ENCODE measurements around the gene CHMP3.
"Not testable (repeated sequence)": the region's sequence is repeated elsewhere in the genome, so short reads cannot be mapped to it uniquely, and the experiment has no call there.

The CHMP3 gene

DNA sequence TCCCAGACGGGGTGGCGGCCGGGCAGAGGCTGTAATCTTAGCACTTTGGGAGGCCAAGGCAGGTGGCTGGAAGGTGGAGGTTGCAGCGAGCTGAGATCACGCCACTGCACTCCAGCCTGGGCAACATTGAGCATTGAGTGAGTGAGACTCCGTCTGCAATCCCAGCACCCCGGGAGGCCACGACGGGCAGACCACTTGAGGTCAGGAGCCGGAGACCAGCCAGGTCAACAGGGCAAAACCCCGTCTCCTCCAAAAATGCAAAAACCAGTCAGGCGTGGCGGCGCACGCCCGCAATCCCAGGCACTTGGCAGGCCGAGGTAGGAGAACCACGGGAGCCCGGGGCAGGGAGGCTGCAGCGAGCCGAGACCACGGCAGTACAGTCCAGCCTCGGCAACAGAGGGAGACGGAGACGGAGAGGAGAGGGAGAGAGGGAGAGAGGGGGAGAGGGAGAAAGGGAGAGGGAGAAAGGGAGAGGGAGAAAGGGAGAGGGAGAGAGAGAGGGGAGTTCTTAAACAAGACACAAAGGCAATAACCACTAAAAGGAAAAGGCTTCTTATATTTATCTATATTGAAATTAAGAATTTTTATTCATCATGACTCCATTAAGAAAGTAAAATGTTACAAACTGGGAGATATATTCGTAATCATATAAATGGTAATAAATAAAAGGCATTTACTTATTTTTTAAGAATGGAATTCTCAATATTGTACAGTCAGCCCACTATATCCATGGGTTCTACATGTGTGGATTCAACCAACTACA lies 13.1 kb downstream of the CHMP3 start:
- DNase-seq (ENCODE audit: low spot score); FAIRE-seq: not testable (repeated sequence)

DNA sequence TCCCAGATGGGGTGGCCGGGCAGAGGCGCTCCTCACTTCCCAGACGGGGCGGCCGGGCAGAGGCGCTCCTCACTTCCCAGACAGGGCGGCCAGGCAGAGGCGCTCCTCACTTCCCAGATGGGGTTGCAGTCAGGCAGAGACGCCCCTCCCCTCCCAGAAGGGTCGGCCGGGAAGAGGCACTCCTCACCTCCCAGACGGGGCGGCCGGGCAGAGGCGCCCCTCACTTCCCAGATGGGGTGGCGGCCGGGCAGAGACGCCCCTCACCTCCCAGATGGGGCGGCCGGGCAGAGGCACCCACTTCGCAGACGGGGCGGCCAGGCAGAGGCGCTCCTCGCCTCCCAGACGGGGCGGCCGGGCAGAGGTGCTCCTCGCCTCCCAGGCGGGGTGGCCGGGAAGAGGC lies 13.8 kb downstream of the CHMP3 start:
- DNase-seq (ENCODE audit: low spot score); FAIRE-seq: not testable (repeated sequence)

DNA sequence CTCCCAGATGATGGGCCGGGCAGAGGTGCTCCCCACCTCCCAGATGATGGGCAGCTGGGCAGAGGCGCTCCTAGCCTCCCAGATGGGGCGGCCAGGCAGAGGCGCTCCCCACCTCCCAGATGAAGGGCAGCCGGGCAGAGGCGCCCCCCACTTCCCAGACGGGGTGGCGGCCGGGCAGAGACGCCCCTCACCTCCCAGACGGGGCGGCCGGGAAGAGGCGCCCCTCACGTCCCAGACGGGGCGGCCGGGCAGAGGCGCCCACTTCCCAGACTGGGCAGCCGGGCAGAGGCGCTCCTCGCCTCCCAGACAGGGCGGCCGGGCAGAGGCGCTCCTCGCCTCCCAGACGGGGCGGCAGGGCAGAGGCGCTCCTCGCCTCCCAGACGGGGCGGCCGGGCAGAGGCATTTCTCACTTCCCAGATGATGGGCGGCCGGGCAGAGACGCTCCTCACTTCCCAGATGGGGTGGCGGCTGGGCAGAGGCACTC lies 14.3 kb downstream of the CHMP3 start:
- not testable (repeated sequence) for FAIRE-seq; DNase-seq (ENCODE audit: low spot score)

DNA sequence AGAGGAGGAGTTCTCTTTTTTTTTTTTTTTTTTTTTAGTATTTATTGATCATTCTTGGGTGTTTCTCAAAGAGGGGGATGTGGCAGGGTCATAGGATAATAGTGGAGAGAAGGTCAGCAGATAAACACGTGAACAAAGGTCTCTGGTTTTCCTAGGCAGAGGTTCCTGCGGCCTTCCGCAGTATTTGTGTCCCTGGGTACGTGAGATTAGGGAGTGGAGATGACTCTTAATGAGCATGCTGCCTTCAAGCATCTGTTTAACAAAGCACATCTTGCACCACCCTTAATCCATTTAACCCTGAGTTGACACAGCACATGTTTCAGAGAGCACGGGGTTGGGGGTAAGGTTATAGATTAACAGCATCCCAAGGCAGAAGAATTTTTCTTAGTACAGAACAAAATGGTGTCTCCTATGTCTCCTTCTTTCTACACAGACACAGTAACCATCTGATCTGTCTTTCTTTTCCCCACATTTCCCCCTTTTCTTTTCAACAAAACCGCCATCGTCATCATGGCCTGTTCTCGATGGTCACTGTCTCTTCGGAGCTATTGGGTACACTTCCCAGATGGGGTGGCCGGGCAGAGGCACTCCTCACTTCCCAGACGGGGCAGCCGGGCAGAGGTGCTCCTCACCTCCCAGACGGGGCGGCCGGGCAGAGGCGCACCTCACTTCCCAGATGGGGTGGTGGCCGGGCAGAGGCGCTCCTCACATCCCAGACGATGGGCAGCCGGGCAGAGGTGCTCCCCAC lies 14.9 kb downstream of the CHMP3 start:
- DNase-seq (ENCODE audit: low spot score); FAIRE-seq: not testable (repeated sequence)

DNA sequence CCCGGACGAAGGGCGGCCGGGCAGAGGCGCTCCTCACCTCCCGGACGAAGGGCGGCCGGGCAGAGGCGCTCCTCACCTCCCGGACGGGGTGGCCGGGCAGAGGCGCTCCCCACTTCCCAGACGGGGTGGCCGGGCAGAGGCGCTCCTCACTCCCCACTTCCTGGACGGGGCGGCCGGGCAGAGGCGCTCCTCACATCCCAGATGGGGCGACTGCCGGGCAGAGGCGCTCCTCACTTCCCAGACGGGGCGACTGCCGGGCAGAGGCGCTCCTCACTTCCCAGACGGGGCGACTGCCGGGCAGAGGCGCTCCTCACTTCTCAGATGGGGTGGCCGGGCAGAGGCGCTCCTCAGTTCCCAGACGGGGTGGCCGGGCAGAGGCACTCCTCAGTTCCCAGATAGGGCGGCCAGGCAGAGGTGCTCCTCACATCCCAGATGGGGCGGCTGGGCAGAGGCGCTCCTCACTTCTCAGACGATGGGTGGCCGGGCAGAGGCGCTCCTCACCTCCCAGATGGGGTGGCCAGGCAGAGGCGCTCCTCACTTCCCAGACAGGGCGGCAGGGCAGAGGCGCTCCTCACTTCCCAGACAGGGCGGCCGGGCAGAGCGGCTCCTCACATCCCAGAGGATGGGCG lies 17.8 kb downstream of the CHMP3 start:
- FAIRE-seq; DNase-seq (ENCODE audit: low spot score): not testable (repeated sequence)

DNA sequence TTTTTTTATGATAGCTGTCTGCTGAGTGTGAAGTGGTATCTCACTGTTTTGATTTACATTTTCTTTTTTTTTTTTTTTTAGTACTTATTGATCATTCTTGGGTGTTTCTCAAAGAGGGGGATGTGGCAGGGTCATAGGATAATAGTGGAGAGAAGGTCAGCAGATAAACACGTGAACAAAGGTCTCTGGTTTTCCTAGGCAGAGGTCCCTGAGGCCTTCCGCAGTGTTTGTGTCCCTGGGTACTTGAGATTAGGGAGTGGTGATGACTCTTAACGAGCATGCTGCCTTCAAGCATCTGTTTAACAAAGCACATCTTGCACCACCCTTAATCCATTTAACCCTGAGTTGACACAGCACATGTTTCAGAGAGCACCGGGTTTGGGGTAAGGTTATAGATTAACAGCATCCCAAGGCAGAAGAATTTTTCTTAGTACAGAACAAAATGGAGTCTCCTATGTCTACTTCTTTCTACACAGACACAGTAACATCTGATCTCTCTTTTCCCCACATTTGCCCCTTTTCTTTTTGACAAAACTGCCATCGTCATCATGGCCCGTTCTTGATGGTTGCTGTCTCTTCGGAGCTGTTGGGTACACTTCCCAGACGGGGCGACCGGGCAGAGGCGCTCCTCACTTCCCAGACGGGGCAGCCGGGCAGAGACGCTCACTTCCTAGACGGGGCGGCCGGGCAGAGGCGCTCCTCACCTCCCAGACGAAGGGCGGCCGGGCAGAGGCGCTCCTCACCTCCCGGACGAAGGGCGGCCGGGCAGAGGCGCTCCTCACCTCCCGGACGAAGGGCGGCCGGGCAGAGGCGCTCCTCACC lies 18.8 kb downstream of the CHMP3 start:
- FAIRE-seq; DNase-seq (ENCODE audit: low spot score): not testable (repeated sequence)

DNA sequence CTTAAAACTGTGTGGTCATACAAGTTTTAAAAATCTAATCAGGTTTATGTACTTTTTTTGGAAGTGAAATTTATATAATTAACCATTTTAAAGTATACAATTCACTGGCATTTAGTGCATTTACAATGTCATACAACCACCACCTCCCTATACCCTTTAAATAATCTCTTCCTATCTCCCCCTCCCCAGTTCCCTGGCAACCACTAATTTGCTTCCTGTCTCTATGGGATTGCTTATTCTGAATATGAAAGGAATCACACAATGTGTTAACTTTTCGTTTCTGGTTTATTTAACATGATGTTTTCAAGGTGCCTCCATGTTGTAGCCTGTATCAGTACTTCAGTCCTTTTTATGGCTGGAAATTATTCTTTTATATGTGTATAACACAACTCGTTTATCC lies 19.4 kb downstream of the CHMP3 start:
- FAIRE-seq (no peak), DNase-seq (ENCODE audit: low spot score) (no peak)

DNA sequence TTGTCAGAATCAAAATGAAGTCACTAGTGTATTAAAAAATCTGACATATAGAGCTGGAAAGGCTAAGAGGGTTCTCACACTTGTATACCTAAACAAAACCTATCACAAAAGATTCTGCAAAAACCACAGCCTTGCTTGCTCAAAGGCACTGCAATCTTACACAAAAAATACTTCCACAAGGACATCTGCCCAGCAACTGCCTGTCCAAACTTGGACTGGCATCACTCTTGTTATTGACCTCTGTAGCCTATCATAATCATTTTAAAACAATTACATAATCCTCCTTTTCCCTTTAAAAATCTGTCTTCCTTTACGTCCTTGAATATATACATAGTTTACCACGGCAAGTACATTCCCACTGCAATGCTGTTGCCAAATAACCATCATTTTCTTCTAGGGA lies 19.9 kb downstream of the CHMP3 start:
- FAIRE-seq (no peak), DNase-seq (ENCODE audit: low spot score) (no peak)

DNA sequence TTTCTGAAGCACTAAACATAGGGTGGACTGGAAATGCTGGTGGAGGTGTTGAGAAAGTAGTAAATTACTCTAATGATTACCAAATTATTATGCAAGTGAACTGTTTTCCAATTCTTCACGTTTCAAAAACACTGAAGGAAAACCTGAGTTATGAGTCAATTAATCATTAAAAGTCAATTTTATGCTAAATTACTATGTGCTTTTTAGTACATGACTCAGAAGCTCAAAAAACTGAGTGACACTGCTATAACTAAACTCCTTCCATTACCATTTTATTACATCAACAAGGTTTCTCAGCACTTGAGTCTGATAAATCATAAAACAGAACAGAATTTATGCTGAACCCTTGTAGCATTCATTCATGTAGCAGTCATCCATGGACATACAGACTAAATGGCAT lies 20.4 kb downstream of the CHMP3 start:
- no peak for FAIRE-seq

DNA sequence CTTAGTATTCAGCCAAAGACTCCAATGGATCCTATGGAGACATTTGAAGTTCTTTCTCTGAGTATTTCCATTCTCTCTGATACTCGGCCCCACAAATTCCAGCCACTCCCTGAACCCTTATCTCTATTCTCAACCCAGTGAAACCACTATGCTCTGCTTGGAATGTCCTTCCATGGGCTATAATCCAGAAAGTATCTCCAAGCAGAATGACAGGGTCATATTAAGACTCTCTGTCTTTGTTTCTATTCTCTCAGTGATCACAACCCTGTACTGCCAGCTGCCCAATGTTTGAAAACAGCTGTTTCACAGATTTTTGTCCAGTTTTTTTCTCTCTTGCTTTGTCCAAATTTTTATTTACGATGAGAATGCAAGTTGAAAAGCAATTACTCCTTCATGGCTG lies 21.9 kb downstream of the CHMP3 start:
- DNase-seq (ENCODE audit: low spot score) (no peak), FAIRE-seq (no peak)

More for the DNA sequence above, 20.4 kb downstream of the CHMP3 start:
- no peak for DNase-seq (ENCODE audit: low spot score)

DNA sequence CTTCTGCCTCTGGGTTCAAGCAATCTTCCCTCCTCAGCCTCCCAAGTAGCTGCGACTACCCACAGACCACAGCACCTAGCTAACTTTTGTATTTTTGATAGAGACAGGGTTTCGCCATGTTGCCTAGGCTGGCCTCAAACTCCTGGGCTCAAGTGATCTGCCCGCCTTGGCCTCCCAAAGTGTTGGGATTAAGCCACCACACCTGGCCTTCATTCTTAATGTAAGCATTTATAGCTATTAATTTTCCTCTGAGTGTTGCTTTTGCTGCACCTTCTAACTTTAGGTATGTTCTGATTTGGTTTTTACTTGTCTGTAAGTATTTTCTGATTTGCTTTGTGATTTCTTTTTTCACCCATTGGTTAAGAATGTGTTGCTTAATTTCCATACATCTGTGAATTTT lies 29.7 kb downstream of the CHMP3 start:
- FAIRE-seq (no peak), DNase-seq (ENCODE audit: low spot score) (no peak)

DNA sequence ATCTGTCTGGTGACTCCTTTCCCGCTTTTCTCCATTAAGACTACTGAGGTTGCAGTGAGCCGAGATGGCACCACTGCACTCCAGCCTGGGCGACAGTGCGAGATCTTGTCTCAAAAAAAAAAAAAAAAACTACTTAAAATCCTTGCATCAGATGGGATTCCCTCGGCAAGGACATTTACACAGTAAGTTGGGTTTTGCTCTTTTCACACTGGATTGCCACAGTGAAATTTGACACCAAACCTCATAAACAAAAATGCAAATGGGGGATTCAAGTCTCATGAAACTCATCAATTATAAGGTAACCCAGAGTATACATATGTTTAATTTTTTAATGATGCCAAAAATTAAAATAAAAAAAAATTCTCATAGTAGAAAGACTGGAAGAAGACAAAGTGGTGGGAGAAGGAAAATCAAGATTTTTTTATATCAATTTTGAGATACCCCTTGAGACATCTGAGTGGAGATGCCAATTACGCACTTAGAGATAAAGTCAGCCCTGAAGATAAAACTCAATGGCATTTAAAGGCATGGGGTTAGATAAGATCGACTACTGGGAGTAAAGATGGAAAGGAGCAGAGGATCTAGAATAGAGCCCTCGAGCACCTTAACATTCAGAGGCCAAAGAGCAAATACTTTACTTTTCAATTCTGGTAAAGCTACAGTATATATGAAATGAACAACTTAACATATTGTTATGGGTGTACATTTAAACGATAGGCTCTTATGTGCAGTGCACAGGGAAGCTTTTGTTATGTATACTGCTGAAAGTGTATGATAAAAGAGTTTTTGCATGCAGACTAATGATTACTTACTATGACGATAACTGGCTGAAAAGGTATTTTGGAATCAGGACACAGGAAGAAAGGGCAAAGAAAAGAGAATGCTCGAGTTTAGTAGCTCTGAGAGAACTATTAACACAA lies 37.6 kb downstream of the CHMP3 start:
- no peak for FAIRE-seq
- no peak for DNase-seq (ENCODE audit: low spot score)

DNA sequence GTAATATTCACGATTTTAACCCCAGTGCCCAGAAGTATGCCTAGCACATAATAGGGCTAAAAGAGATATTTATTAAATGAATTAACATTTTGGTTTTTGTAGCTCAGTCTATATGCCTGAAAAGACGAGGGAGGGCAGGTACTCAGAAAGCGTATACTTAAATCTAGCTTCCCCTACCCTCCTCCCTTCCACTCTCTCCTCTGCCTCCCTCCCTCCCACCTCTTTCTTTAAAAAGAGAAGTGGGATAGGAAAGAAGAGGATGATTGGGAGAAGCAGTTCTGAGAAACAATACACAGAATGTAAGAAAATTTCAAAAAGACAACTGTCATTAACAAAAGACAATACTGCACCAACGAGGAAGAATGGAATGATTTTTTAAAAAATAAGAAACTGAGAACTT lies 39.8 kb downstream of the CHMP3 start:
- no peak for DNase-seq (ENCODE audit: low spot score)
- no peak for FAIRE-seq

DNA sequence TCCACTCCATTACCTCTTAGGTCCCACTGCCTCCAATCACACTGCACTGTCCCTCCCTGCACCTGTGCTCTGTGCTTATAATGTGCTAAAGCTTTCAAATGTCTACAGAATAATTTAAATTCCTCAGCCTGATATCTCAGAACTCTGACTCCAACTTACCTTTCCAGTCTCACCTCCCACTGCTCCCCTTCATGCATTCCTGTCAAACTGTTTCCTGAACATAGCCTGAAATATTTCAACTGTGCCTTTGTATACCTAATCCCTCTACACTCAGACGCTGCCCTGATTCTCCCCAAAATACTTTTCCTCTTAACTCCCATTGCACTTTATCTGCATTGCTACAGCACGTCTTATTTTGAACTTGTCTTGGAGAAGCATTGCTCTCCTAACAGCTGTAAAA lies 40.5 kb downstream of the CHMP3 start:
- FAIRE-seq (no peak), DNase-seq (ENCODE audit: low spot score) (no peak)

DNA sequence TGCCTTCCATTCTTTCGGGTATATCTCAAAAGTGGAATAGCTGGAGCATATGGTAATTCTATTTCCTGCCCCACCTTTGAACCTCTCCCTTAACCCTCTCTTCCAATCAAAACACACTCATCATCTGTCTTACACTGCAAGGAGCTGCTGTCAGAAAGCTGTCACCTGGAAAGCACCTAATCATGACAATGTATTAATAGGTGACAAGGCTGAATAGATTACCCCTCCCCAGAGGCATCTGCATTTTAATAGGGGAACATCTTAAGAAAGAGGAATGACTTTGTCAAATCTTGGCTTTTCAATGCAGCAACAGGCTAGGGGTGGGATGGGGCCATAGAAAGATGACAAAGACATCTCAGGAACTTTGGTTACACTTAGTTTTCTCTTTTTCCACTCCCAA lies 41.3 kb downstream of the CHMP3 start:
- no peak for FAIRE-seq
- DNase-seq (ENCODE audit: low spot score): no peak

DNA sequence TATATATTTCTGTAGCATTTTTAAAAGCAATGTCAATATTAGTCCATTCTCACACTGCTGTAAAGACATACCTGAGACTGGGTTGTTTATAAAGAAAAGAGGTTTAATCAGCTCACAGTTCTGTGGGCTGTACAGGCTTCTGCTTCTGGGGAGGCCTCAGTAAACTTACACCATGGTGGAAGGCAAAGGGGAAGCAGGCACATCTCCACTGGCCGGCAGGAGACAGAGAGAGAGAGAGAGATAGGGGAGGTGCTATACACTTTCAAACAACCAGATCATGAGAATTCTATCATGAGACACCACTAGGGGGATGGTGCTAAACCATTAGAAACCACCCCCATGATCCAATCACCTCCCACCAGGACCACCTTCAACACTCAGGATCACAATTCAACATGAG lies 43.1 kb downstream of the CHMP3 start:
- no peak for DNase-seq (ENCODE audit: low spot score)
- no peak for FAIRE-seq

DNA sequence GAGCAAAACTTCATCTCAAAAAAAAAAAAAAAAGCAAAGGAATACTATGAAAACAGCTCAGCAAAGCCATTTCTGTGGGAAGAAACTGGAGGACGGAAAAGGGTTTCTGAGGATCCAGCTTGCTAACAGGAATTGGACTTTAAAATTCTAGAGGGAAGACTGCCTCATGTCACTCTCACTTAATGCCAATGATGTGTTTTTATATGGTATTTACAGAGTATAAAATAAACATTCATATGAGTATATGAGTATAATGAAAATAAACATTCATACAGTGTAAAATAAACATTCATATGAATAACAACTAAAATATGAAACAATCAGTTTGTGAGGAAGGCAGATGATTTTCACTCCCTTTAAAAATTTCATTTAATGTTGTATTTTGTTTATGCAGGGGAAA lies 43.9 kb downstream of the CHMP3 start:
- FAIRE-seq (no peak), DNase-seq (ENCODE audit: low spot score) (no peak)

DNA sequence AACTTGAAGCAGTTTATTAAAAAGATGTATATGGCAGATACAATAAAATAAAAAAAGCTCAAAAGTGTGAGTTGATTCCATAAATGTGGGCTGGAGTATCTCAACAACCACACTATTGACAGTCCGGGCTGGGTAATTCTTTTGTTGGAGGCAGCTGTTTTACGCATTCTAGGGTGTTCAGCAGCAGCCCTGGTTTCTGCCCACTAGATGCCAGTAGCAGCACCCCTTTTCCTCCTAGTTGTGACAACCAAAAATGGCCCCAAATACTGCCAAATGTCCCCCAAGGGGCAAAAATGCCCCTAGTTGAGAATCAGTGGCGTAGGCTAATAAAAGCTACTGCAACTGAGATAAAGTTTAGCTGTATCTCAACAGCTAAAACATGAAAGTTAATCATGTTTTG lies 44.8 kb downstream of the CHMP3 start:
- FAIRE-seq: no peak

DNA sequence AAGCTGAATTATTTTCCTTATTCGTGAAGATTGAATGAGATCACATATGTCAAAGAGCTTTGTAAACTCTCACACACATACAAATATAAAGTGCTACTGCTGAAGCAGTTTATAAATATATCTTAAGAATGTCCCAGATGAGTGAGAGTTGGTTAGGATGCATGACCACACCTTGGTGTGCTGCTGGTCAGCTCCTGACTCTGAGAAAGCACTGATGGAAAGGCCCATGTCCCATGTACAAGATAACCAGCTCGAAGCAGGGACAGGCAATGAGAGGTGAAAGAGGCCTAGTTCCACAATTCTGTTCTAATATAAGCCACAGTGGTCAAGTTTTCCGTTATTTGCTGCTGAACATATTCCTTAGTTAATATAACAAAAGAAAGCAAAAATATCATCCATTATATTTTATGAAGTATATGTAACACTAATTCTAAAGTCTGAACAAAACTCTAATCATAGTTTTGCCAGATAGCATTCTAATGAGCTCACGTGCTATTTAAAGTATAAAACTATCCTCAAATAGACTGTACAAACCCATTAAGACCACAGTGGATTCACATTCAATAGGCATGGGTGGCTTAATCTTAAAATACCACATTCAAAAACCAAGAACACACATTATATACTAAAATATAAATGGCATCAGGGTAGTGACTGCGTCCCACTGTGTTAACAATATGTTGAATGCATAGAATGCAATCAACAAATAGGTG lies 49.1 kb downstream of the CHMP3 start:
- no peak for FAIRE-seq
- DNase-seq (ENCODE audit: low spot score): no peak

More for the DNA sequence above, 44.8 kb downstream of the CHMP3 start:
- DNase-seq (ENCODE audit: low spot score): no peak

DNA sequence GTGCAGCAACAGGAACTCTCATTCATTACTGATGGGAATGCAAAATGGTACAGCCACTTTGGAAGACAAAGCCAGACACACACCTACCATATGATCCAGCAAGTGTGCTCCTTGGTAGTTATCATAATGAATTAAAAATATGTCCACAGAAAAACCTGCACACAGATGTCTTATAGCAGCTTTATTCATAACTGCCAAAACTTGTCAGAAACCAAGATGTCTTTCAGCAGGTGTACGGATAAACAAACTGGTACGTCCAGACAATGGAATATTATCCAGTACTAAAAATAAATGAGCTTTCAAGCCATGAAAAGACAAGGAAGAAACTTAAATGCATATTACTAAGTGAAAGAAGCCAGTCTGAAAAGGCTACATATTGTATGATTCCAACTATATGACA lies 50.4 kb downstream of the CHMP3 start:
- FAIRE-seq: no peak
- DNase-seq (ENCODE audit: low spot score): no peak

All from urothelium cell line (cell line).